Globus pallidus (tissue), 1 donor: ENCODE results near the gene ZMYND15.
A peak's percentile ranks its signal among the peaks of the same experiment; 100 is the strongest.

Experiments
- DNase-seq: peaks from one replicate; pipeline ENCODE4 v3.0.0-alpha.2; 2015; ENCODE audit warnings: low spot score

ZMYND15 gene

DNA sequence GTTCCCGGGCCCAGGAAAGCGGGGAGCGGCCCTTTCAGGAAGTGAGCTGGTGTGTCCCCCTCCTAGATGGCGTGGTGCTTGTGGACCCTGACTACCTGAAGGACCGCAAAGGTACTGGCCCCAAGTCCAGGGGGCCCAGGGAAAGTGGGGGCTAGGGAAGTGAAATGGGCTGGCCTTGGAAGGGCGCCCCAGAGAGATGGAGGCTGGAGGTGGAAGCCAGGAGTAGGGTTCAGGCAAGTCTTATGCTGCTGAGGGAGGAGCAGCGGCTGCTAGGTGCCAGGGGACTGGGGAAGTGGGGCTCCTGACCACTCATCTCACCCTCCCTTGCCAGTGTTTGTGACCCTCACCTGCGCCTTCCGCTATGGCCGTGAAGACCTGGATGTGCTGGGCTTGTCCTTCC is 23.6 kb upstream of the ZMYND15 start:
- DNase-seq: no peak

DNA sequence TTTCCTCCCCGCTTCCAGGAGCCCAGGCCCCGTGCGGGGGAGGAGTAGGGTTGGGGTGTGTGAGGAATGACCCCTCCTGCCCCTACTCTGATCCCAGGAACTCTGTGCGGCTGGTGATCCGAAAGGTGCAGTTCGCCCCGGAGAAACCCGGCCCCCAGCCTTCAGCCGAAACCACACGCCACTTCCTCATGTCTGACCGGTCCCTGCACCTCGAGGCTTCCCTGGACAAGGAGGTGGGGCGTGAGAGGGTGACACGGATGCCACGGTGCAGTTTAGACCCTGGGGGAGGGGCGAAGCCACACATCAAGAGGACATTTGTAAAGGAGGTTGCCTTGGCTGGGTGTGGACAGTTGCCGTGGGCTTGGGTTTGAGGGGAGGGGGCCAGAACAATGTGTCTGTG is 21.8 kb upstream of the ZMYND15 start:
- DNase-seq: no peak

DNA sequence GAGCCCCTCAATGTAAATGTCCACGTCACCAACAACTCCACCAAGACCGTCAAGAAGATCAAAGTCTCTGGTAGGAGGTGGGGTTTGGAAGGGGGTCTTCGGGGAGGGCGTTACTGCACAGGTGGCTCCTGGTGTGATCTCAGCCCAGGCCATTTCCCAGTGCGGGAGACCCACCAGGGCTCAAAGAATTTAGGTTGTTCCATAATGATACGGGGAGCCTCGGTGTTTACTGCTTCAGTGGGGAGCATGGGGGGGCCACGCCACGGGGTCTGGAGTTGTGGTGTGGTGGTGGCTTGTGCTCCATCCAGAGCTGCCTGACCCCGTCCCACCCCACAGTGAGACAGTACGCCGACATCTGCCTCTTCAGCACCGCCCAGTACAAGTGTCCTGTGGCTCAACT is 21.4 kb upstream of the ZMYND15 start:
- DNase-seq: no peak

DNA sequence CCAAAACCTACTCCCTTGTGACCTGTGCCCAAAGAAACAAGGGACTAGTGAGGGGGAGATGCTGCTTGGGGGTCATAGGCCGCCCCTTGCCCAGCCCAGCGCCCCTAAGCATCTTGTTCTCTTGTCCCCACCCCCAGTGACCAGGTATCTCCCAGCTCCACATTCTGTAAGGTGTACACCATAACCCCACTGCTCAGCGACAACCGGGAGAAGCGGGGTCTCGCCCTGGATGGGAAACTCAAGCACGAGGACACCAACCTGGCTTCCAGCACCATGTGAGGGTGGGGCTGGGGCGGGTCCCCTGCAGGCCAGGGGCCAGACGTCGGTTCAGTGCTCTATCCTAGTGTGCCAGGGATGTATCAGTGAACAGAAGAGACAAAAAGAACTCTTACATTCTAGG is 20.5 kb upstream of the ZMYND15 start:
- no peak for DNase-seq

DNA sequence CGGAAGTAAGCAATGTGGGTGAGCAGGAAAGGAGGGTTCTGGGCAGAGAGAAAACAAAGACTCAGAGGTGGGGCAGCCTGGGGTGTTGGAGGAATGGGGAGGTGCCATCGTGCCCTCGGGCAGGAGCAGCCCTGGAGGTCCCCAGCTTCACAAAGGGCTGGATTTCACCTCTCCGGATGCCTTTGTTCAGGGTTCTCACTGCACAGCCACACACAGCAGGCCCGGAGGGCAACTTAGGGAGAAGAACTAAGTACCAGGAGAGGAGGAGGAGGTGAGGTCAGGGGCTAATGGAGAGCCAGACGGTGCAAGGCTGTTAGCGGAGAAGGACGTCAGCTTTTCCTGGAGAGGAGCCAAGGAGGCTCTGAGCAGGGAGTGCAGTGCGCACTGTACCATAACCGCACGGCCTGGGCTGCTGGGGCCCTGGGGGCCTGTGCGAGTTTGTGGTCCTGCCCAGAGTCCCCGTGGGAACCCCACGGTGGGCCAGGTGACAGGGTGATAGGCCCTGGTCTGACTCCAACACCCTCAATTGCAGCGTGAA is 19.9 kb upstream of the ZMYND15 start:
- no peak for DNase-seq

DNA sequence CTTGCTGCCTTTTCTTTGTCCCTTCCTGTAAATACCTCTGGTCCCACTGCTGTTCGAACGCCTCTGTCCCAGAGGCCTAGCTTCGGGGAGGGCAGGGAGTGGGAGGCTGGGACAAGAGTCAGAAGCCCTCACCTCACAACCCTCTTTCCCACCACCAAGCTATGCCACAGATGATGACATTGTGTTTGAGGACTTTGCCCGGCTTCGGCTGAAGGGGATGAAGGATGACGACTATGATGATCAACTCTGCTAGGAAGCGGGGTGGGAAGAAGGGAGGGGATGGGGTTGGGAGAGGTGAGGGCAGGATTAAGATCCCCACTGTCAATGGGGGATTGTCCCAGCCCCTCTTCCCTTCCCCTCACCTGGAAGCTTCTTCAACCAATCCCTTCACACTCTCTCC is 18.8 kb upstream of the ZMYND15 start:
- no peak for DNase-seq

DNA sequence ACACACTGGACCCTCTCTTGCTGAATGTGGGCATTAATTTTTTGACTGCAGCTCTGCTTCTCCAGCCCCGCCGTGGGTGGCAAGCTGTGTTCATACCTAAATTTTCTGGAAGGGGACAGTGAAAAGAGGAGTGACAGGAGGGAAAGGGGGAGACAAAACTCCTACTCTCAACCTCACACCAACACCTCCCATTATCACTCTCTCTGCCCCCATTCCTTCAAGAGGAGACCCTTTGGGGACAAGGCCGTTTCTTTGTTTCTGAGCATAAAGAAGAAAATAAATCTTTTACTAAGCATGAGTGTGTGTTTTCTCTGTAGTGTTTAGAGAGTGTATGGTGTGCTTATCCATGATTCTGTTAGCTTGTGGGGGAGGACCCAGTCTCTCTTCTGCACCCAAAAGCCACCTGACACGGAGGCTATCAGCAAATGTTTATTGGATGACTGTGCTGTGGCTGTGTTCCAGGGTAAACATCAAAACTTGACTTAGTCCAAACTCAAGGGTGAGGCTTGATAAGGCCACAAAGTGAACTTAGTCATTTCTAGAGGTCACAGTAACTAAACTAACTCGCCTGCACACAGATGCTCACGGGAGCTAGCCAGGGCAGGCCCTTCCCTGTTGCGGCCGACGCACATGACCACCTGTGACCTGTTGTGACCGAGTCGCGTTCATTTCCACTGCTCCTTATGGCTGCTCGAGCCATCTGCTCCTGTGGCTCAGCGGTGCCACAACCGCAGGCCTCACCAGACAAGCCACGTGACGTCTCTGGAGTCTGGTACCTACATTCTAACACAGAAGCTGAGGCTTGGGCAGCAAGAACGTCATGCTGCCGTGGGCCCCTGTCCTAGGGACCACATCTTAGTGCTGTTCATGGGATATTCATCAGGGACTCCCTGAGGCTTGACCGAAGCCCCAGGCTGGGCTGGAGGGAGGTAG is 18.2 kb upstream of the ZMYND15 start:
- no peak for DNase-seq

DNA sequence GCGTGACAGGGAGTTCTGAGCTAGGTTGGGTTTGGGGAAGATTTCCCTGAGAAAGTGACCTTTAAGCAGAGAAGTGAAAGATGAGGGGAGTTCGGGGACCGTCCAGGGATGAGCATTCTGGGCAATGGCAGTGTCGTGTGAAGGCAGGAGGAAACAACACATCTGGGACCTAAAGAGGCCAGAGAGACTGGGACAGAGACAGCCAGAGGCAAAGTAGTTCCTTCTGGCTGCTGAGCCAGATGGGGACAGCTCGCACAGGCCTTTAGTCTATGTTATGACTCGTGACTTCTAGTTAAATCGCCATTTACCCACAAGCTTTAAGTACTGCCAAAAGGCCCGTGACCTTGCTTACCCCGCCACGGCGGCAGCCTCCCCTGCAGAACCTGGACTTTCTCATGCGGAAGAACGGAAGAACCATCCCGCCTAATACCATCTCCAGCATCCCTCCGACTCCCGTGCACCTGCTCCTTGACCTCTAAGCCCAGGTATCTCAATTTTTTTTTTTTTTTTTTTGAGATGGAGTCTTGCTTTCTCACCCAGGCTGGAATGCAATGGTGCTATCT is 16.9 kb upstream of the ZMYND15 start:
- no peak for DNase-seq

DNA sequence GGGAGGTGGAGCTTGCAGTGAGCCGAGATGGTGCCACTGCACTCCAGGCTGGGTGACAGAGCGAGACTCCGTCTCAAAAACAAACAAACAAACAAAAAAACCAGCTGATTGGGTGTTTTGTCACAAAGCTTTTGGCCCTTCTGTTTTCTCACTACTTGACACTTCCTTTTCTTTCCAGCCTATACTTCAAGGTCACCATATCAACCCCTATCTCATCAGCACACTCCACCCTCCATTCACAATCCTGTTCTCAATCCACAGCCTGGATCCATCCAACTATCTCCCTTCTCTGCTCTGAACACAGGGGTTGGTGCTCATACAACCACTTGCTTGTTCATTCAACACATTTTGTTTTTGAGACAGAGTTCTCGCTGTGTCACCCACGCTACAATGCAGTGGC is 15.0 kb upstream of the ZMYND15 start:
- no peak for DNase-seq

DNA sequence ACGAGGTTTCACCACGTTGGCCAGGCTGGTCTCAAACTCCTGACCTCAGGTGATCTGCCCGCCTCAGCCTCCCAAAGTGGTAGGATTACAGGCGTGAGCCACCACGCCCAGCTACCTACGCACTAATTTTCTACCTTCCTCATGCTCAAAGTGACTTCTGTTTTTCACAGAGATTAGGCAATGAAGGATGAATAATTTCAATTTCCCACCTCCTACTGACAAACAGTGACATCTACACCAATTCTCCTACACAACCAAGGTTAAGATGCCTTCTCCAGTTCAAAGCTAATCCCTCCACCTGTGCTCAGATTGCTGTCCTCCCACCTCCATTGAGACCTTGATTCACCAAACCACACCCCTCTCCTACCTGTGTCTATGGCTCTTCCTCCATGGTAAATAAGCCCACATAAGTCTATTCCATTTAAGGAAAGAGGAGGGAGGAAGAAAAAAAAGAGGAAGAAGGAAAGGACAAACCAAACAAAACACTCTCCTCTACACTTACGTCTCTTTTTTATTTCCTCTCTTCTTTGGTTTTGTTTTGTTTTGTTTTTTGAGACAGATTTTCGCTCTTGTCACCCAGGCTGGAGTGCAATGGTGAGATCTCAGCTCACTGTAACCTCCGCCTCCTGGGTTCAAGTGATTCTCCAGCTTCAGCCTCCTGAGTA is 13.9 kb upstream of the ZMYND15 start:
- no peak for DNase-seq

DNA sequence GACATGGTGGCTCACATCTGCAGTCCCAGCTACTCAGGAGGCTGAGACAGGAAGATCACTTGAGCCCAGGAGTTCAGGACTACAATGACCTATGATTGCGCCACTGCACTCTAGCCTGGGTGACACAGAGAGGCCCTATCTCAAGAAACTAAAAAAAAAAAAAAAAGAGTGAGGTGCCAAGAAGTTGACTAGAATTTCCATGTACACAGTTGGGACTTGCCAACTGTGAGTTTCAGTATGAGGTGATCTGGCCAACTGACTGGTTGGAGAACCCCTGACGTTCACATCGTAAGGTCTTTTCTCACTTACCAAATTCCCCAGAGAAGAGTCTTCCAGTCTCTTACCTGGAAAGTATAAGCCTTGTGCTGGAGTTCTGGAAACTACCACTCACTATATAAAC is 11.5 kb upstream of the ZMYND15 start:
- DNase-seq: no peak

DNA sequence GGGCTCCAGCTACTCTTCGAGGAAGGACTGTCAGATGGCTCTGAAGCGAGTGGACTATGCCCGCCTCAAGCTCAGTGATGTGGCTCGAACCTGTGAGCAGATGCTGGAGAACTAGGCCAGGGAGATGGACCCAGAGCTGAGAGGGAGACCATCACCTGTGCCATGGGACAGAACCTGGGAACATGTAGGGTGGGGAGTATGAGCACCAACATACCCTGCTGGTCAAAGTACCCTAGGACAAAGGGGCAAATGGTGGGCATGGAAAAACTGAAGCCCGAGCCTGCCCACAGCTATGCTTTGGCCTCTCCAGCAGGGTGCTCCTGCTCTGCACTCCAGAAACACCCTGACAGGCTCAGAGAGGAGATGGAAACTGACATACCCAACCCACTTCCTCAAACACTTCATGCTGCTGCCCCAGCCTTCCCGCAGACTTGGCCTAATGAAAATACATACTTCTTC is 6.5 kb upstream of the ZMYND15 start:
- peak; percentile 47 for DNase-seq

DNA sequence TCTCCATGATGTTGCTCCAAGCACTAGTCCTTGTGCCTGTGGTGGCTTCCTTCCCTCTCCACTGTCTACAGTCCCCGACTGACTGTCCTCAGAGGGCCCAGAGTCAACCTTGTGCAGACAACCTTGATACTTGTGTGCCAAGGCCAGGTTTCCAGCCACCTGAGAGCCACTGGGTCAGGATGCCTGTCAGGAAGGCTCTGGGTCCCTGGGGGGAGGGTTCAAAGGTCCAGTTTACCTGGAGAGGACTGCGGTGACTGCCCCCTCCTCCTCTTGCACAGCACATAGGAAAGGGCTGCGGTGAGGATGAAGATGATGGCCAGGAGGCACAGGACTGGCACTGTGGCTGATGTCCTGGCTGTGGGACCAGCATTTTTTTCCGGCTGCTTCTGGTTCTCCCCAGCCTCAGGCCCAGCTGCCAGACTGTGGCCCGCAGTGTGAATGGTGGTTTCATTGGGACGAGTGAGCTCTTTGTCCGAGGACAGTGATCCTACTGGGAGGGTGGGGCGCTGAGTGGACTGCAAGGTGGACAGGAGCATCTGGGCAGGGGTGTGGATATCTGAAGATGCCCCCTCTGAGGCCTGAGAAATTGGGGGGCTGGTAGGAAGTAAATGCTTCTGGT is 4.7 kb upstream of the ZMYND15 start:
- DNase-seq: no peak

DNA sequence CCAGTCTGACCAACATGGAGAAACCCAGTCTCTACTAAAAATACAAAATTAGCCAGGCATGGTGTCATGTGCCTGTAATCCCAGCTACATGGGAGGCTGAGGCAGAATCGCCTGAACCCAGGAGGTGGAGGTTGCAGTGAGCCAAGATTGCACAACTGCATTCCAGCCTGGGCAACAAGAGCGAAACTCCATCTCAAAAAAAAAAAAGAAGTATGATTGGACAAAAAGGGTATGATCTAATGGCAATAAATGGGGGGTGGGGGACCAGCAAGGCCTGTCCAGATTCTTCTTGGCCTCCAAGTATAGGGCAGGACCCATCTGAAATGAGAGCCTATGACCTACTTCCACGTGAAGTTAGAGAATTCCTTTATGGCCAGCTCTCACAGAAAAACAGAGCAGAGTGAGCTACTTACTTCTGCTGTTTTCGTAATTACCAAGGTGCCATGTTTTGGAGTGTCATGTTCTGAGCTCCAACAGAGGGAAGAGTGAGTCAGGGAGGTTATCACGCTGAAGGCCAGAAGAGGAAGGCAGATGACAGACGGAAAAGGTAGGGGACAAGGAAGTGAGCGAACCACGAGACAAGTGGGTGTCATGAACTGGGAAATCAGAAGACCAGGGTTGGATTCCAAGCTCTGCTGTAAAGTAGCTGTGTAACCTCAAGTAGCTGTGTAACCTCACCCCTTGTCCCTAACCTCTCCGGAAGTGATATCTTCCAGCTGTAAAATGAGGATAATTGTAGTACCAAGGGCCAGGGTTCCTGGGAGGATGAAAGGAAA is 3.6 kb upstream of the ZMYND15 start:
- DNase-seq: peak; percentile 45

DNA sequence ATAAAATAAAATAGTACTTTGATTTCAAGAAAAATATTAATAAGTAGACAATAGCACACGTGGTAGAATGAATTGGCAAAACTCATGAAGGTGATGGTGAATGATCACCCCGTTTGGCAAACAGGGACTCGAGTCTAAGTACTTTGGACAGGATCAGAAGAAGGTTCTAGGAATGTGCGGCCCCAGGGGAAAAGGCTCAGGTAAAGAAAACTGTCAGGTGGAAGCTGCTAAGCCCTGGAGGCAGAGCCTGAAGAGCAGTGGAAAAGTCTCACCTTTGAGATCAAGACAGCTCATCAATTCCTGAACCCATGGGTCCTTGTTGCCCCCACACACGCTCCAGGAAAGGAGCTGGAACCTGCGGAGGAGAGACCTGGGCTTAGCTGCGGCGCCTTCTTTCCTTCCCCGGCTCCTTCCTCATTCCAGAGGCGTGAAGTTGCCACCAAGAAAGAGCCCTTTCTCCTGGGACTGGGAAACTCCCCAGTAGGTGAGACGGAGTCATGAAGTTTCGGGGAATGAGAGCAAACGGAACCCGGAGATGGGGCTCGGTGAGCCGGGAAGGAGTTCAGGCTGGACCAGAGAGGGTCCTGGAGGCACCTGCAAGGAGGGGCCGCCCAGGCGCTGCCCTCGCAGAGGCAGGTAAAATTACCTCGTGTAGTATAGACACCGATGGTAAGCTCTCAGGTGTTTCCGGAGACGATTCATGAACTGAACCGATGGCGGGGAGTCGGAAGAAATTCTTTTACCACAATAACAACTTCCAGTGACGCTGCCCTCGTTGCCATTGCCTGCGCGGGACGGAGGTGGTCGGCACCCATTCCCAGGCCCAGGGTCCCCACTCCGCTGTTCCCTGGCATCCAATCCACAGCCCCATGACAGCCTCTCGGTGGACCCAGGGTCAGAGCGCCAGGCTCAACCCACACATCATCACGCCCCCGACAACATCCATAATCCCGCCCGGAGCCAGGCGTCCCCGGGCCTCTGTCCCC is 1.2 kb upstream of the ZMYND15 start:
- DNase-seq: no peak

DNA sequence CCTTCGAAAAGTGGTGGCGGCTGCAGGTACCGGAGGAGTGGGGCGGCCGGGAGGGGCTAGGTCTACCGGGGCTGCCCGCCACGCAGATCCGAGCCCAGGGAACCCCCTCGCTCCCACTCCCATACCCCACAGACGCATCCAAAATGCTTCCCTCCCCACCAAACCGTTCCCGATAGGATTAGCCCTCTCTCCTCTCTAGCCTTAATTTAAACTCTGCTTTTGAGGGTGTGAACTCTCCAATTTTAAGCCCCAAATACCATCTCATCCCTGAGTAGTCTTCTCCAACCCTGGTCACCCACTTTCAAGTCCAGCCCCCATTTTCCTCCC is 355 bp downstream of the ZMYND15 start:
- DNase-seq: no peak

DNA sequence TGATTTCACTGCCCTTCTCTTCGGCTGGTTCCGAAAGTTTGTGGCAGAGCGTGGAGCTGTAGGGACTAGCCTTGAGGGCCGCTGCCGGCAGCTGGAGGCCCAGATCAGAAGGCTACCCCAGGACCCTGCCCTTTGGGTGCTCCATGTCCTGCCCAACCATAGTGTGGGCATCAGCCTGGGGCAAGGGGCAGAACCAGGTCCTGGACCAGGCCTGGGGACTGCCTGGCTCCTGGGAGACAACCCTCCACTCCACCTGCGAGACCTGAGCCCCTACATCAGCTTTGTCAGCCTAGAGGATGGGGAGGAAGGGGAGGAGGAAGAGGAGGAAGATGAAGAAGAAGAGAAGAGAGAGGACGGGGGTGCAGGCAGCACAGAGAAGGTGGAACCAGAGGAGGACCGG is 951 bp downstream of the ZMYND15 start:
- DNase-seq: no peak

DNA sequence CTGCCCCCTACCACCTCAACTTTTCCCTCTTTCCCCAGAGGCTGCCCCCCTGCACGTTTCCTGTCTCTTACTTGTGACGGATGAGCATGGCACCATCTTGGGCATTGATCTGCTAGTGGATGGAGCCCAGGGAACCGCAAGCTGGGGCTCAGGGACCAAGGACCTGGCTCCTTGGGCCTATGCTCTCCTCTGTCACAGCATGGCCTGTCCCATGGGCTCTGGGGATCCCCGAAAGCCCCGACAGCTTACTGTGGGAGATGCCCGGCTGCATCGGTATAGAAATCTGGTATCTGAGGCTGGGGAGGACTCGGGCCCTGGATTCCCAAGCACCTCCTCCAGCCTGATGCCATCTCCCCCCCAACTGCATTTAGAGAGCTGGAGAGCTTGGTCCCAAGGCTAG is 1.9 kb downstream of the ZMYND15 start:
- DNase-seq: no peak

DNA sequence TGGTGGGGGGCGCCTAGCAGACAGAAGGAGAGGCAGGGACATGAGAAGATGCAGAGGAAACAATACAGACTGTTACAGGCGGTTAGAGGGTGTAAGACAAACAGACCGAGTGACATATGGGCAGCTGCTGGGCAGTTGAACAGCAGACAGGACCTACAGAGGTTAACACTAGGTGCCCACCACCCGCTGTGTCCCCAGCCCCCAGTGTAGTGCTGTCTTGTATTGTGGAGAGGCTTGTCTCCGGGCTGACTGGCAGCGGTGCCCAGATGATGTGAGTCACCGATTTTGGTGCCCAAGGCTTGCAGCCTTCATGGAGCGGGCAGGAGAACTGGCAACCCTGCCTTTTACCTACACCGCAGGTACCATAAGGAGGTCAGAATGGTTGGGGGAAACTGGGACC is 2.5 kb downstream of the ZMYND15 start:
- DNase-seq: no peak

DNA sequence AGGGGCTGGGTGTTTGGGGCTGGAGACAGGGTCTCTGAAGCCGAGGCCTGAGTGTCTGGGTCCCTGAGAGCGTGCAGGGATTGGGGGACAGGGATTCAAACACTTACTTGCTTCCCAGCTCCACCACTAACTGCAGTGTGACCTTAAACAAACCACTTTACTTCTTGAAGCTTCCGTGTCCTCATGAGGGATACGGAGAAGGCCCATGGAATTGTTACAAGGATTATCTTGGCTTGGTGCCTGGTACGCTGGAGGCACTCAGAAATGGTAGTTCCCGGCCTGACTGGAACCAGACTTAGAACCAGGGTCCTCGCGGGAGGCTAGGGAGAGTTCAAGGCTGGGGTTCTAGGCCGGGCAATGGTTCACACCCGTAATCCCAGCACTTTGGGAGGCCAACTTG is 3.0 kb downstream of the ZMYND15 start:
- no peak for DNase-seq

DNA sequence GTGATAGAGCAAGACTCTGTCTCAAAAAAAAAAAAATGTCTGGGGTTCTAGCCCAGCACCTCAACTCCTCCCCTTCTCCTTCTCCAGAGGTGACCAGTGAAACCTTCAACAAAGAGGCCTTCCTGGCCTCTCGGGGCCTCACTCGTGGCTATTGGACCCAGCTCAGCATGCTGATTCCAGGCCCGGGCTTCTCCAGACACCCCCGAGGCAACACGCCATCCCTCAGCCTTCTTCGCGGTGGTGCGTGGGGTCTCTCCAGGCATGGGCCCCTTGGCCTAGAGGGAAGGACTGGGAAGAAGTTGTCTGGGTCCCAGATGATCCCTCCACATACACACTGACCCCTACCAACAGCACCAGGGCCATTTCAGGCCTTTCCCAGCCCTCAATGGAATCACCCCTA is 3.6 kb downstream of the ZMYND15 start:
- DNase-seq: no peak
